ENCODE data around the gene PTPRK. TPM values are rescaled to one million over a fixed set of nuclear protein-coding genes. Genes with fewer than 3 reads are reported as not detected.

PTPRK gene
- total and polyA plus RNA-seq, 4 donors, result 12.1 to 61.2 (median 29.1) TPM

GRCh38 chr6:128233531-128233930, 286.9 kb downstream of the PTPRK start:
- Histone ChIP-seq H3K4me3 (ENCODE audit: low read depth in 1 of 3, low read length in 3 of 3) (no peak overlapping the region), H3K36me3 (ENCODE audit: control insufficient read depth in 4 of 4, insufficient read depth in 3 of 4, low read depth in 1 of 4, low read length in 3 of 4) (peaks cover 0 to 3% (median 0%) of the 10 kb centered on the region in 4 donors), H3K27me3 (ENCODE audit: control insufficient read depth in 4 of 4, insufficient read depth in 4 of 4, low read length in 3 of 4) (no peaks in the 10 kb centered on the region), H3K4me1 (ENCODE audit: control insufficient read depth in 4 of 4, insufficient read depth in 4 of 4, low read length in 3 of 4) (no peaks in the 10 kb centered on the region), H3K9me3 (ENCODE audit: control insufficient read depth in 4 of 4, low read length in 3 of 4) (no peaks in the 10 kb centered on the region), H3K9ac (ENCODE audit: low read depth in 1 of 2, low read length in 2 of 2) (no peak overlapping the region), H3K27ac (ENCODE audit: low read depth in 1 of 2, low read length in 2 of 2) (no peak overlapping the region)
- WGBS, result 96% methylated on average over 6 of the region's 6 CpGs
- TF ChIP-seq JUND (IDR thresholded peaks at IDR 0.05) (no peak), HNF4G (IDR thresholded peaks at IDR 0.05) (no peak), ATF3 (IDR thresholded peaks at IDR 0.05) (no peak), TAF1 (conservative IDR thresholded peaks at IDR 0.05) (no peak), YY1 (IDR thresholded peaks at IDR 0.05) (no peak), RXRA (IDR thresholded peaks at IDR 0.05) (no peak)
- no peak for DNase-seq (ENCODE audit: low spot score)

GRCh38 chr6:128230267-128230989, 290.0 kb downstream of the PTPRK start:
- no peak for DNase-seq (ENCODE audit: low spot score)
- Histone ChIP-seq H3K27me3 (ENCODE audit: control insufficient read depth in 4 of 4, insufficient read depth in 4 of 4, low read length in 3 of 4) (no peaks in the 10 kb centered on the region), H3K9me3 (ENCODE audit: control insufficient read depth in 4 of 4, low read length in 3 of 4) (no peaks in the 10 kb centered on the region), H3K27ac (ENCODE audit: low read depth in 1 of 2, low read length in 2 of 2) (no peak overlapping the region), H3K9ac (ENCODE audit: low read depth in 1 of 2, low read length in 2 of 2) (no peak overlapping the region), H3K4me1 (ENCODE audit: control insufficient read depth in 4 of 4, insufficient read depth in 4 of 4, low read length in 3 of 4) (no peaks in the 10 kb centered on the region), H3K36me3 (ENCODE audit: control insufficient read depth in 4 of 4, insufficient read depth in 3 of 4, low read depth in 1 of 4, low read length in 3 of 4) (peaks cover 0 to 3% (median 0%) of the 10 kb centered on the region in 4 donors), H3K4me3 (ENCODE audit: low read depth in 1 of 3, low read length in 3 of 3) (no peak overlapping the region)
- WGBS, result 78% methylated on average over 7 of the region's 7 CpGs
- no peak for TF ChIP-seq RAD21 (IDR thresholded peaks at IDR 0.05)
- TF ChIP-seq HNF4A (conservative IDR thresholded peaks at IDR 0.05), result no peak
- no peak for TF ChIP-seq FOXA1 (IDR thresholded peaks at IDR 0.05)
- TF ChIP-seq MAX (IDR thresholded peaks at IDR 0.05), result no peak
- no peak for TF ChIP-seq ZBTB33 (IDR thresholded peaks at IDR 0.05)
- no peak for TF ChIP-seq GABPA (IDR thresholded peaks at IDR 0.05 in 1 of 2, conservative IDR thresholded peaks at IDR 0.05 in 1 of 2)
- TF ChIP-seq CTCF (IDR thresholded peaks at IDR 0.05; ENCODE audit: low read depth, low read length, missing input control), result no peak

- Histone ChIP-seq H3K9ac (ENCODE audit: low read depth in 1 of 2, low read length in 2 of 2) (no peak overlapping the region), H3K9me3 (ENCODE audit: control insufficient read depth in 4 of 4, low read length in 3 of 4) (no peaks in the 10 kb centered on the region), H3K4me3 (ENCODE audit: low read depth in 1 of 3, low read length in 3 of 3) (no peak overlapping the region), H3K27me3 (ENCODE audit: control insufficient read depth in 4 of 4, insufficient read depth in 4 of 4, low read length in 3 of 4) (no peaks in the 10 kb centered on the region), H3K4me1 (ENCODE audit: control insufficient read depth in 4 of 4, insufficient read depth in 4 of 4, low read length in 3 of 4) (no peaks in the 10 kb centered on the region), H3K27ac (ENCODE audit: low read depth in 1 of 2, low read length in 2 of 2) (no peak overlapping the region), H3K36me3 (ENCODE audit: control insufficient read depth in 4 of 4, insufficient read depth in 3 of 4, low read depth in 1 of 4, low read length in 3 of 4) (no peaks in the 10 kb centered on the region)
- no peak for TF ChIP-seq ZBTB33 (IDR thresholded peaks at IDR 0.05)
- no peak for TF ChIP-seq GABPA (IDR thresholded peaks at IDR 0.05 in 1 of 2, conservative IDR thresholded peaks at IDR 0.05 in 1 of 2)
- no peak for TF ChIP-seq RAD21 (IDR thresholded peaks at IDR 0.05)
- no peak for TF ChIP-seq YY1 (IDR thresholded peaks at IDR 0.05)
- TF ChIP-seq ATF3 (IDR thresholded peaks at IDR 0.05), result no peak
- no peak for TF ChIP-seq FOXA2 (IDR thresholded peaks at IDR 0.05)
- no peak for TF ChIP-seq EGR1 (IDR thresholded peaks at IDR 0.05; ENCODE audit: low read depth in 2 of 2)
- TF ChIP-seq MAX (IDR thresholded peaks at IDR 0.05), result no peak
- no peak for TF ChIP-seq HNF4A (conservative IDR thresholded peaks at IDR 0.05)
- TF ChIP-seq SP1 (IDR thresholded peaks at IDR 0.05), result no peak
- DNase-seq (ENCODE audit: low spot score), result no peak
These were observed 294.8 kb downstream of the PTPRK start for GRCh38 chr6:128225612-128226011.

Data from liver (tissue), 9 donors.